OCI-LY3 (cell line): Measurements from ENCODE around the gene HMCN1.
"Not testable (repeated sequence)": the region's sequence is repeated elsewhere in the genome, so short reads cannot be mapped to it uniquely, and the experiment has no call there.

Experiments
- H2AFZ ChIP-seq: fragments of 200-600, 300-600 bp; shearing (Covaris generic); 2 replicates; pipeline ENCODE4 v1.6.0; 2014; ENCODE audit warnings: antibody characterized with exemption, low read depth, low read length
- H3K27ac ChIP-seq: fragments of 200-600, 300-600 bp; sonication (generic); 2 replicates; pipeline ENCODE4 v1.5.1; 2014; ENCODE audit warnings: mild to moderate bottlenecking, low read length, moderate library complexity, mixed read lengths
- H3K27me3 ChIP-seq: fragments of 200-600, 300-600 bp; sonication (generic); 2 replicates; pipeline ENCODE4 v1.6.1; 2014; ENCODE audit warnings: low read depth, low read length, mixed read lengths
- H3K36me3 ChIP-seq: fragments of 200-600, 300-600 bp; sonication (generic); replicated peaks from 2 replicates; pipeline ENCODE3; 2014; ENCODE audit warnings: low read depth, low read length, mixed read lengths
- H3K4me1 ChIP-seq: fragments of 300-600, 200-600 bp; sonication (generic); 2 replicates; pipeline ENCODE4 v1.6.1; 2014; ENCODE audit warnings: low read length, mixed read lengths
- H3K4me2 ChIP-seq: fragments of 200-600, 300-600 bp; sonication (generic); 2 replicates; pipeline ENCODE4 v1.6.1; 2014; ENCODE audit warnings: low read length, mixed read lengths
- H3K4me3 ChIP-seq: fragments of 300-600, 200-600 bp; sonication (generic); 2 replicates; pipeline ENCODE4 v1.5.1; 2014; ENCODE audit warnings: antibody characterized with exemption, mild to moderate bottlenecking, low read length, moderate library complexity
- H3K79me2 ChIP-seq: fragments of 300-600, 200-600 bp; shearing (Covaris generic); 2 replicates; pipeline ENCODE4 v1.6.1; 2014; ENCODE audit warnings: mild to moderate bottlenecking, low read length, mixed read lengths
- H3K9ac ChIP-seq: fragments of 300-600, 200-600 bp; shearing (Covaris generic); 2 replicates; pipeline ENCODE4 v1.6.0; 2014; ENCODE audit warnings: mild to moderate bottlenecking, low read length, moderate library complexity
- H3K9me3 ChIP-seq: fragments of 200-600, 300-600 bp; shearing (Covaris generic); 2 replicates; pipeline ENCODE4 v1.6.1; 2014; ENCODE audit warnings: low read length, mixed read lengths; ENCODE audit not compliant: insufficient read depth
- H4K20me1 ChIP-seq: fragments of 200-600, 300-600 bp; sonication (generic); 2 replicates; pipeline ENCODE4 v1.6.1; 2016; ENCODE audit warnings: low read length, mixed read lengths; ENCODE audit not compliant: insufficient read depth
- CTCF ChIP-seq: fragments of 200-600, 300-600 bp; sonication (generic); IDR thresholded peaks from 2 replicates; pipeline ENCODE4 v1.5.1; 2014; ENCODE audit warnings: antibody characterized with exemption, low read length, low read depth
- EZH2phosphoT487 ChIP-seq: fragments of 200-600 bp; shearing (Covaris generic); IDR thresholded peaks from 2 replicates; pipeline ENCODE4 v1.6.1; 2018; ENCODE audit warnings: antibody characterized with exemption, mixed run types, low read depth

Gene HMCN1

GRCh38 chr1:186178426-186179043, 444.3 kb downstream of the HMCN1 start:
- Histone ChIP-seq H3K4me1 (peaks cover 36% of the 10 kb centered on the region), H4K20me1 (no peaks in the 10 kb centered on the region), H2AFZ (no peak overlapping the region), H3K27ac (no peak overlapping the region), H3K9me3 (no peaks in the 10 kb centered on the region), H3K36me3 (no peaks in the 10 kb centered on the region), H3K4me3 (peak overlapping the region; percentile 44), H3K9ac (no peak overlapping the region), H3K4me2 (peak overlapping the region; percentile 72), H3K27me3 (peaks cover 87% of the 10 kb centered on the region), H3K79me2 (no peaks in the 10 kb centered on the region)
- TF ChIP-seq EZH2phosphoT487: no peak
- TF ChIP-seq CTCF: no peak

GRCh38 chr1:186179231-186179630, 445.0 kb downstream of the HMCN1 start:
- Histone ChIP-seq H3K27ac (no peak overlapping the region), H3K36me3 (no peaks in the 10 kb centered on the region), H3K79me2 (no peaks in the 10 kb centered on the region), H3K9ac (no peak overlapping the region), H3K27me3 (peaks cover 80% of the 10 kb centered on the region), H3K4me3 (peak overlapping the region; percentile 44), H2AFZ (no peak overlapping the region), H4K20me1 (no peaks in the 10 kb centered on the region), H3K4me1 (peaks cover 43% of the 10 kb centered on the region), H3K4me2 (peak overlapping the region; percentile 72), H3K9me3 (no peaks in the 10 kb centered on the region)
- TF ChIP-seq CTCF (no peak), EZH2phosphoT487 (no peak)

- H3K4me2 ChIP-seq: peak overlapping the region; percentile 69
- no peak overlapping the region for H2AFZ ChIP-seq
- TF ChIP-seq CTCF (no peak), EZH2phosphoT487 (0 out of 2 replicates have a peak, but pooled peaks have one; percentile 23)
- H3K27ac ChIP-seq: peak overlapping the region; percentile 34
- H3K4me3 ChIP-seq: peak overlapping the region; percentile 52
- no peaks in the 10 kb centered on the region for H3K36me3 ChIP-seq
- peaks cover 78% of the 10 kb centered on the region for H3K27me3 ChIP-seq
- H3K9ac ChIP-seq: no peak overlapping the region
- no peaks in the 10 kb centered on the region for H3K79me2 ChIP-seq
- H3K4me1 ChIP-seq: peaks cover 58% of the 10 kb centered on the region
- H4K20me1 ChIP-seq: peaks cover 6% of the 10 kb centered on the region; the same call in 1 of the 2 replicates
- H3K9me3 ChIP-seq: no peaks in the 10 kb centered on the region
Observed at GRCh38 chr1:186183219-186183618, 449.0 kb downstream of the HMCN1 start.

GRCh38 chr1:186183970-186184628, 449.9 kb downstream of the HMCN1 start:
- TF ChIP-seq CTCF (no peak), EZH2phosphoT487 (no peak)
- Histone ChIP-seq H3K4me2 (peak overlapping the region; percentile 69), H3K27ac (peak overlapping the region; percentile 34), H4K20me1 (peaks cover 6% of the 10 kb centered on the region; the same call in 1 of the 2 replicates), H3K4me3 (peak overlapping the region; percentile 52), H3K4me1 (peaks cover 58% of the 10 kb centered on the region), H3K9me3 (no peaks in the 10 kb centered on the region), H2AFZ (0 out of 2 replicates have a peak overlapping the region, but pooled peaks have one; percentile 12), H3K9ac (no peak overlapping the region), H3K36me3 (no peaks in the 10 kb centered on the region), H3K27me3 (peaks cover 83% of the 10 kb centered on the region), H3K79me2 (no peaks in the 10 kb centered on the region)

GRCh38 chr1:186186251-186186650, 452.1 kb downstream of the HMCN1 start:
- not testable (repeated sequence) for H3K36me3 ChIP-seq, H4K20me1 ChIP-seq, H3K4me3 ChIP-seq, H3K9me3 ChIP-seq, H3K9ac ChIP-seq, H3K27ac ChIP-seq, H3K4me2 ChIP-seq, H2AFZ ChIP-seq, H3K79me2 ChIP-seq
- H3K27me3 ChIP-seq: peaks cover 82% of the 10 kb centered on the region
- H3K4me1 ChIP-seq: peaks cover 55% of the 10 kb centered on the region
